Tibial artery (tissue), 4 donors: ENCODE data around the gene KICS2.

ENCODE experiments used
- DNase-seq, 2 donors: peaks; one replicate each; pipeline ENCODE4 v3.0.0-alpha.2; 2019
- H3K27ac ChIP-seq, 2 donors: fragments of 200-600 bp; sonication (generic) in 1 of 2; 1 replicate in 1 of 2; 2 replicates in 1 of 2; pipeline ENCODE4 v1.5.1; 2018 to 2019; ENCODE audit warnings: mild to moderate bottlenecking in 1 of 2
- H3K27me3 ChIP-seq, 2 donors: fragments of 200-600 bp; sonication (generic) in 1 of 2; one replicate each; pipeline versions ENCODE4 v1.5.1 to v1.6.0; 2016 to 2019
- H3K36me3 ChIP-seq, 3 donors: fragments of 200-600 bp; sonication (generic) in 2 of 3; one replicate each; pipeline ENCODE4 v1.5.1; 2016 to 2019; ENCODE audit warnings: mild to moderate bottlenecking in 2 of 3
- H3K4me1 ChIP-seq, 4 donors: fragments of 200-600 bp; sonication (generic) in 2 of 4; 1 replicate in 3 of 4; 2 replicates in 1 of 4; pipeline ENCODE4 v1.5.1; 2016 to 2019
- H3K4me3 ChIP-seq, 2 donors: fragments of 200-600 bp; sonication (generic) in 1 of 2; 1 replicate in 1 of 2; 2 replicates in 1 of 2; pipeline ENCODE4 v1.5.1; 2018 to 2019; ENCODE audit warnings: mild to moderate bottlenecking in 2 of 2
- H3K9me3 ChIP-seq, 3 donors: fragments of 200-600 bp; sonication (generic) in 1 of 3; one replicate each; pipeline ENCODE4 v1.5.1; 2016 to 2019
- CTCF ChIP-seq, 2 experiments: fragments of 200-600 bp in 1 of 2; fragments of 450-650 bp in 1 of 2; IDR thresholded peaks; one replicate each; pipeline ENCODE4 v1.5.1; 2017 to 2019; ENCODE audit warnings: antibody characterized with exemption in 2 of 2, mild to moderate bottlenecking in 1 of 2, moderate library complexity in 1 of 2
- intact Hi-C: fragments of 100-400 bp; cut with DNase I; formaldehyde crosslinking; loops from one replicate; pipeline ENCODE4 v1.15.0; 2023; ENCODE audit warnings: low total_unique reads

KICS2 gene

GRCh38 chr12:64177001-64177400 is 45.1 kb downstream of the KICS2 start:
- Histone ChIP-seq H3K4me1 (peaks cover 0 to 18% (median 3%) of the 10 kb centered on the region in 4 donors), H3K27me3 (no peaks in the 10 kb centered on the region), H3K4me3 (no peak overlapping the region), H3K27ac (no peak overlapping the region), H3K36me3 (no peaks in the 10 kb centered on the region), H3K9me3 (no peaks in the 10 kb centered on the region)
- intact Hi-C loops: no loop called here
- TF ChIP-seq CTCF (IDR thresholded peaks at IDR 0.05): no peak
- no peak for DNase-seq

- H3K9me3 ChIP-seq: no peaks in the 10 kb centered on the region
- no peaks in the 10 kb centered on the region for H3K27me3 ChIP-seq
- H3K36me3 ChIP-seq: no peaks in the 10 kb centered on the region
- DNase-seq: no peak
- no peak overlapping the region for H3K27ac ChIP-seq
- intact Hi-C loops: no loop called here
- no peak overlapping the region for H3K4me3 ChIP-seq
- H3K4me1 ChIP-seq: peaks cover 0 to 4% (median 0%) of the 10 kb centered on the region in 4 donors
- no peak for TF ChIP-seq CTCF (IDR thresholded peaks at IDR 0.05)
These were observed 46.7 kb downstream of the KICS2 start for GRCh38 chr12:64175254-64175945.

- H3K36me3 ChIP-seq: no peaks in the 10 kb centered on the region
- H3K4me3 ChIP-seq: no peak overlapping the region
- intact Hi-C loops: no loop called here
- DNase-seq: no peak
- H3K4me1 ChIP-seq: peaks cover 0 to 4% (median 1%) of the 10 kb centered on the region in 4 donors
- TF ChIP-seq CTCF (IDR thresholded peaks at IDR 0.05): no peak
- H3K27ac ChIP-seq: no peak overlapping the region
- no peaks in the 10 kb centered on the region for H3K9me3 ChIP-seq
- H3K27me3 ChIP-seq: no peaks in the 10 kb centered on the region
These were observed 48.6 kb downstream of the KICS2 start for GRCh38 chr12:64173456-64173855.
